HG02610 (cell line): Measurements from ENCODE around the gene DAB1.
"Not testable (repeated sequence)": the region's sequence is repeated elsewhere in the genome, so short reads cannot be mapped to it uniquely, and the experiment has no call there.

Experiments
- ATAC-seq: cut with Tn5 transposase; IDR thresholded peaks from one replicate; pipeline ENCODE4 v1.9.1; 2021; ENCODE audit warnings: mild to moderate bottlenecking, moderate library complexity; ENCODE audit not compliant: unreplicated experiment

DAB1 gene

GRCh38 chr1:57088653-57089052 lies 335.2 kb downstream of the DAB1 start:
- ATAC-seq = no peak

- ATAC-seq = not testable (repeated sequence)
Measured at GRCh38 chr1:57087660-57088059, 336.2 kb downstream of the DAB1 start.

GRCh38 chr1:57086154-57086553 lies 337.7 kb downstream of the DAB1 start:
- ATAC-seq = no peak

GRCh38 chr1:57084701-57085100 lies 339.2 kb downstream of the DAB1 start:
- no peak for ATAC-seq

GRCh38 chr1:57082711-57083439 lies 341.0 kb downstream of the DAB1 start:
- no peak for ATAC-seq

GRCh38 chr1:57079454-57080157 lies 344.3 kb downstream of the DAB1 start:
- no peak for ATAC-seq

- ATAC-seq = no peak
Measured at GRCh38 chr1:57072401-57073110, 351.3 kb downstream of the DAB1 start.

GRCh38 chr1:57067863-57068262 lies 356.0 kb downstream of the DAB1 start:
- no peak for ATAC-seq

- no peak for ATAC-seq
Measured at GRCh38 chr1:57066980-57067610, 356.8 kb downstream of the DAB1 start.

- ATAC-seq = no peak
Measured at GRCh38 chr1:57065442-57065841, 358.4 kb downstream of the DAB1 start.

- no peak for ATAC-seq
Measured at GRCh38 chr1:57064379-57065140, 359.3 kb downstream of the DAB1 start.

GRCh38 chr1:57063406-57064125 lies 360.3 kb downstream of the DAB1 start:
- ATAC-seq = no peak

- no peak for ATAC-seq
Measured at GRCh38 chr1:57061369-57061768, 362.5 kb downstream of the DAB1 start.

- no peak for ATAC-seq
Measured at GRCh38 chr1:57060451-57060850, 363.4 kb downstream of the DAB1 start.

- no peak for ATAC-seq
Measured at GRCh38 chr1:57058652-57059501, 365.0 kb downstream of the DAB1 start.

GRCh38 chr1:57048856-57049255 lies 375.0 kb downstream of the DAB1 start:
- no peak for ATAC-seq

GRCh38 chr1:57046462-57046861 lies 377.4 kb downstream of the DAB1 start:
- no peak for ATAC-seq

- ATAC-seq = no peak
Measured at GRCh38 chr1:57041901-57042300, 382.0 kb downstream of the DAB1 start.

GRCh38 chr1:57040811-57041210 lies 383.0 kb downstream of the DAB1 start:
- ATAC-seq = no peak
